RPMI8226 (cell line): ENCODE measurements around the gene SLC12A7.
"Not testable (repeated sequence)": the region's sequence is repeated elsewhere in the genome, so short reads cannot be mapped to it uniquely, and the experiment has no call there.

Experiments
- DNase-seq: peaks from one replicate; pipeline ENCODE4 v3.0.0-alpha.2; 2015

Gene SLC12A7

GRCh38 chr5:1001406-1002270 is 110.2 kb downstream of the SLC12A7 start:
- no peak for DNase-seq

GRCh38 chr5:1000831-1001230 is 111.0 kb downstream of the SLC12A7 start:
- not testable (repeated sequence) for DNase-seq
